Measurements from ENCODE around the gene PCDHGA1.
A peak's percentile ranks its signal among the peaks of the same experiment; 100 is the strongest.

The PCDHGA1 gene

GRCh38 chr5:141547488-141547887 lies 217.2 kb downstream of the PCDHGA1 start:
- peak in 1 of 5 experiments; percentile 39 for DNase-seq

- DNase-seq: no peak
Measured at GRCh38 chr5:141547921-141548320, 217.6 kb downstream of the PCDHGA1 start.

- DNase-seq: peak; percentile 61 to 80 (median 69)
Measured at GRCh38 chr5:141557681-141558136, 227.4 kb downstream of the PCDHGA1 start.

GRCh38 chr5:141558150-141558549 lies 227.8 kb downstream of the PCDHGA1 start:
- no peak for DNase-seq

- no peak for DNase-seq
Measured at GRCh38 chr5:141559461-141559860, 229.1 kb downstream of the PCDHGA1 start.

- no peak for DNase-seq
Measured at GRCh38 chr5:141560151-141560550, 229.8 kb downstream of the PCDHGA1 start.

GRCh38 chr5:141560725-141561483 lies 230.6 kb downstream of the PCDHGA1 start:
- no peak for DNase-seq

Data from T-helper 2 cell (primary cell).